WERI-Rb-1 (cell line): ENCODE data around the gene MAN1A1.

Source experiments
- DNase-seq: peaks from one replicate; pipeline ENCODE4 v3.0.0-alpha.2; 2020
- H3K27ac ChIP-seq: fragments of 250-450 bp; sonication (Bioruptor Pico); 2 replicates; pipeline ENCODE4 v1.5.1; 2020; ENCODE audit warnings: mild to moderate bottlenecking, moderate library complexity
- H3K27me3 ChIP-seq: fragments of 250-450 bp; sonication (Bioruptor Pico); 2 replicates; pipeline ENCODE4 v1.5.1; 2021; ENCODE audit warnings: mild to moderate bottlenecking, low read depth, moderate library complexity; ENCODE audit not compliant: insufficient read depth, severe bottlenecking
- H3K36me3 ChIP-seq: fragments of 250-450 bp; sonication (Bioruptor Pico); 2 replicates; pipeline ENCODE4 v1.5.1; 2020; ENCODE audit warnings: mild to moderate bottlenecking, moderate library complexity
- H3K4me3 ChIP-seq: 2 replicates; pipeline ENCODE4 v1.5.1; 2011; ENCODE audit warnings: low read depth, mild to moderate bottlenecking, control low read depth, low read length
- H3K9me3 ChIP-seq: fragments of 250-450 bp; sonication (Bioruptor Pico); 2 replicates; pipeline ENCODE4 v1.5.1; 2021; ENCODE audit warnings: mild to moderate bottlenecking, moderate library complexity; ENCODE audit not compliant: severe bottlenecking
- TF ChIP-seq, protein P1 (sequence below): IDR thresholded peaks from 2 replicates; pipeline ENCODE4 v1.5.1; 2011; ENCODE audit warnings: low read depth, mild to moderate bottlenecking, control low read depth, inconsistent platforms, low read length

MAN1A1 gene

GRCh38 chr6:119183457-119183856 lies 166.1 kb downstream of the MAN1A1 start:
- TF ChIP-seq, protein P1, sequence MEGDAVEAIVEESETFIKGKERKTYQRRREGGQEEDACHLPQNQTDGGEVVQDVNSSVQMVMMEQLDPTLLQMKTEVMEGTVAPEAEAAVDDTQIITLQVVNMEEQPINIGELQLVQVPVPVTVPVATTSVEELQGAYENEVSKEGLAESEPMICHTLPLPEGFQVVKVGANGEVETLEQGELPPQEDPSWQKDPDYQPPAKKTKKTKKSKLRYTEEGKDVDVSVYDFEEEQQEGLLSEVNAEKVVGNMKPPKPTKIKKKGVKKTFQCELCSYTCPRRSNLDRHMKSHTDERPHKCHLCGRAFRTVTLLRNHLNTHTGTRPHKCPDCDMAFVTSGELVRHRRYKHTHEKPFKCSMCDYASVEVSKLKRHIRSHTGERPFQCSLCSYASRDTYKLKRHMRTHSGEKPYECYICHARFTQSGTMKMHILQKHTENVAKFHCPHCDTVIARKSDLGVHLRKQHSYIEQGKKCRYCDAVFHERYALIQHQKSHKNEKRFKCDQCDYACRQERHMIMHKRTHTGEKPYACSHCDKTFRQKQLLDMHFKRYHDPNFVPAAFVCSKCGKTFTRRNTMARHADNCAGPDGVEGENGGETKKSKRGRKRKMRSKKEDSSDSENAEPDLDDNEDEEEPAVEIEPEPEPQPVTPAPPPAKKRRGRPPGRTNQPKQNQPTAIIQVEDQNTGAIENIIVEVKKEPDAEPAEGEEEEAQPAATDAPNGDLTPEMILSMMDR: no peak

GRCh38 chr6:119182875-119183274 lies 166.7 kb downstream of the MAN1A1 start:
- no peak for DNase-seq
- Histone ChIP-seq H3K4me3 (no peak overlapping the region), H3K36me3 (no peaks in the 10 kb centered on the region), H3K27ac (no peak overlapping the region), H3K9me3 (no peaks in the 10 kb centered on the region), H3K27me3 (no peaks in the 10 kb centered on the region)
- TF ChIP-seq, protein P1: no peak

More at GRCh38 chr6:119183457-119183856, 166.1 kb downstream of the MAN1A1 start:
- no peaks in the 10 kb centered on the region for H3K27me3 ChIP-seq
- no peak overlapping the region for H3K27ac ChIP-seq
- no peak for DNase-seq
- H3K4me3 ChIP-seq: no peak overlapping the region
- H3K36me3 ChIP-seq: no peaks in the 10 kb centered on the region
- H3K9me3 ChIP-seq: no peaks in the 10 kb centered on the region

- TF ChIP-seq, protein P1: no peak
- H3K27ac ChIP-seq: no peak overlapping the region
- no peak for DNase-seq
- H3K36me3 ChIP-seq: no peaks in the 10 kb centered on the region
- no peaks in the 10 kb centered on the region for H3K27me3 ChIP-seq
- no peak overlapping the region for H3K4me3 ChIP-seq
- no peaks in the 10 kb centered on the region for H3K9me3 ChIP-seq
Observed at GRCh38 chr6:119182216-119182803, 167.3 kb downstream of the MAN1A1 start.

- Histone ChIP-seq H3K36me3 (no peaks in the 10 kb centered on the region), H3K4me3 (no peak overlapping the region), H3K27ac (no peak overlapping the region), H3K27me3 (no peaks in the 10 kb centered on the region), H3K9me3 (no peaks in the 10 kb centered on the region)
- no peak for DNase-seq
- TF ChIP-seq, protein P1: no peak
Observed at GRCh38 chr6:119181046-119181445, 168.5 kb downstream of the MAN1A1 start.

GRCh38 chr6:119179842-119180241 lies 169.7 kb downstream of the MAN1A1 start:
- Histone ChIP-seq H3K4me3 (no peak overlapping the region), H3K36me3 (no peaks in the 10 kb centered on the region), H3K9me3 (no peaks in the 10 kb centered on the region), H3K27me3 (no peaks in the 10 kb centered on the region), H3K27ac (no peak overlapping the region)
- TF ChIP-seq, protein P1: no peak
- DNase-seq: no peak

- H3K36me3 ChIP-seq: no peaks in the 10 kb centered on the region
- H3K4me3 ChIP-seq: no peak overlapping the region
- H3K9me3 ChIP-seq: no peaks in the 10 kb centered on the region
- no peak overlapping the region for H3K27ac ChIP-seq
- TF ChIP-seq, protein P1: no peak
- no peaks in the 10 kb centered on the region for H3K27me3 ChIP-seq
- no peak for DNase-seq
Observed at GRCh38 chr6:119179062-119179461, 170.5 kb downstream of the MAN1A1 start.
